AG10803 (cell line): ENCODE results near the gene TRIM13.

ENCODE experiments used
- DNase-seq: peaks from one replicate; pipeline ENCODE4 v3.0.0; 2010; ENCODE audit warnings: low read depth
- H3K4me3 ChIP-seq: 2 replicates; pipeline ENCODE4 v1.5.1; 2011; ENCODE audit warnings: mild to moderate bottlenecking, low read length, control low read depth
- CTCF ChIP-seq: conservative IDR thresholded peaks from 2 replicates; pipeline ENCODE4 v1.5.1; 2011; ENCODE audit warnings: mild to moderate bottlenecking, low read length, control low read depth, inconsistent platforms

TRIM13 gene

GRCh38 chr13:50065712-50066111 lies 68.9 kb downstream of the TRIM13 start:
- no peak for TF ChIP-seq CTCF
- H3K4me3 ChIP-seq = no peak overlapping the region
- DNase-seq = no peak
